Activated T-cell treated with anti-CD3 and anti-CD28 coated beads, Interleukin-2, amount 50 U/mL, for 4 hours (primary cell): ENCODE measurements around the gene NKG7. TPM values are rescaled to one million over a fixed set of nuclear protein-coding genes. Genes with fewer than 3 reads are reported as not detected.

Experiments used
- ATAC-seq, 2 donors: fragments of 200-7000 bp; cut with Tn5 transposase; one replicate each; pipeline ENCODE4 v1.10.0; 2021
- DNase-seq: peaks from one replicate; pipeline ENCODE4 v3.0.0-alpha.2; 2020
- H3K27me3 Mint-ChIP-seq: one replicate; pipeline ENCODE4 v1.8.0; 2021; ENCODE audit warnings: low read depth, mixed read lengths
- H3K36me3 Mint-ChIP-seq: one replicate; pipeline ENCODE4 v1.8.0; 2022; ENCODE audit warnings: mixed read lengths; ENCODE audit not compliant: insufficient read depth
- H3K4me1 Mint-ChIP-seq: one replicate; pipeline ENCODE4 v1.8.0; 2021; ENCODE audit warnings: low read depth, mixed read lengths
- H3K4me3 Mint-ChIP-seq: one replicate; pipeline ENCODE4 v1.8.0; 2021; ENCODE audit warnings: mild to moderate bottlenecking, moderate library complexity, mixed read lengths
- H3K9me3 Mint-ChIP-seq: one replicate; pipeline ENCODE4 v1.8.0; 2021; ENCODE audit warnings: mixed read lengths
- total RNA-seq, 3 donors: library from RNA; stranded (reverse); gene quantifications; one replicate each; pipeline ENCODE4 v1.2.1, GENCODE V29; 2021

NKG7 gene
- total RNA-seq, 3 donors from 2014 or later, result 146 to 232 (median 153) TPM

GRCh38 chr19:51372021-51372648 lies 319 bp downstream of the NKG7 start:
- ATAC-seq (no peak), DNase-seq (no peak)
- Mint-ChIP-seq H3K27me3 (no peaks in the 10 kb centered on the region), H3K9me3 (no peaks in the 10 kb centered on the region), H3K4me1 (peaks cover 79% of the 10 kb centered on the region), H3K36me3 (no peaks in the 10 kb centered on the region), H3K4me3 (peak overlapping the region; percentile 98)

DNA sequence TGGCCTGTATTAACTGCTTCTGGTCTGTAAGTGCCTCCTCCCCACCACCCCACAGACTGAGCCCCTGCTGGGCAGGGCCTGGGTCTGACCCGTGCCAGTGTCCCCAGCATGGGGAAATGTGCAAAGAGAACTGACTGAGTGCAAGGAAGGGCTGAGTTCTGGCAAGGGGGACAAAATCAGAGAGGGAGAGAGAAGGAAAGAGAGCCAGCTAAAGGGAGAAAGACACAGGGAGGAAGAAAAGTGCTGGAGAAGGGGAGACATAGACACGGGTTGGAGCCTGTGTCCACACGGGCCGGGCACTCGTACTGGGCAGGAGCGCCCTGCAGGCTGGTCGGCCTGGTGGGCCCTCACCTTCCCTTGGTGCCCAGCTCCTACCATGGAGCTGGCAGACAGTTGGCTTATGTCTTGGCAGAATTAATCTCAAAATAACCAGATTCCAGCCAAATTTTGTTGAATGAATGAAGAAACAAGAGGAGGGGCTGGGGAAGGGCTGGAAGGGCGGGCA lies 1.2 kb downstream of the NKG7 start:
- Mint-ChIP-seq H3K4me1 (peaks cover 78% of the 10 kb centered on the region), H3K36me3 (no peaks in the 10 kb centered on the region), H3K27me3 (no peaks in the 10 kb centered on the region), H3K9me3 (no peaks in the 10 kb centered on the region), H3K4me3 (peak overlapping the region; percentile 98)
- DNase-seq (no peak), ATAC-seq (no peak)

DNA sequence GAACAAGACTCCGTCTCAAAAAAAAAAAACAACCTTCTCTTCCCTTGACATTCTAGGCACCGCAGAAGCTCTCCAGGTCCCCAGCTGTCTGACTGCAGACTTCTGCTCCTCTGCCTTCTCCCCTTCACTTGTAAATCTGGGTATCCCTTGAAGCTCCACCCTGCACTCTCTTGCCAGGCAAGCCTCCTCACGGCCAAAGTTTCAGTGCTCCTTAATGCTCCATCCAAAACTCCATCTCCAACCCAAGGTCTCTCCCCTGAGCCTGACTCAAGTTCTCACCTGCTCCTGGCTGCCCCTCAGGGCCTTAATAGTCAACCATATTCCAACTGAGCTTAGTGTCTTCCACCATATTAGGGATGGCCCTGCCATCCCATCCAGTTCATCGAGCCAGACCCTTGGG lies 2.2 kb downstream of the NKG7 start:
- Mint-ChIP-seq H3K4me3 (peak overlapping the region; percentile 98), H3K9me3 (no peaks in the 10 kb centered on the region), H3K4me1 (peaks cover 74% of the 10 kb centered on the region), H3K27me3 (no peaks in the 10 kb centered on the region), H3K36me3 (no peaks in the 10 kb centered on the region)
- ATAC-seq, result no peak
- DNase-seq, result no peak

DNA sequence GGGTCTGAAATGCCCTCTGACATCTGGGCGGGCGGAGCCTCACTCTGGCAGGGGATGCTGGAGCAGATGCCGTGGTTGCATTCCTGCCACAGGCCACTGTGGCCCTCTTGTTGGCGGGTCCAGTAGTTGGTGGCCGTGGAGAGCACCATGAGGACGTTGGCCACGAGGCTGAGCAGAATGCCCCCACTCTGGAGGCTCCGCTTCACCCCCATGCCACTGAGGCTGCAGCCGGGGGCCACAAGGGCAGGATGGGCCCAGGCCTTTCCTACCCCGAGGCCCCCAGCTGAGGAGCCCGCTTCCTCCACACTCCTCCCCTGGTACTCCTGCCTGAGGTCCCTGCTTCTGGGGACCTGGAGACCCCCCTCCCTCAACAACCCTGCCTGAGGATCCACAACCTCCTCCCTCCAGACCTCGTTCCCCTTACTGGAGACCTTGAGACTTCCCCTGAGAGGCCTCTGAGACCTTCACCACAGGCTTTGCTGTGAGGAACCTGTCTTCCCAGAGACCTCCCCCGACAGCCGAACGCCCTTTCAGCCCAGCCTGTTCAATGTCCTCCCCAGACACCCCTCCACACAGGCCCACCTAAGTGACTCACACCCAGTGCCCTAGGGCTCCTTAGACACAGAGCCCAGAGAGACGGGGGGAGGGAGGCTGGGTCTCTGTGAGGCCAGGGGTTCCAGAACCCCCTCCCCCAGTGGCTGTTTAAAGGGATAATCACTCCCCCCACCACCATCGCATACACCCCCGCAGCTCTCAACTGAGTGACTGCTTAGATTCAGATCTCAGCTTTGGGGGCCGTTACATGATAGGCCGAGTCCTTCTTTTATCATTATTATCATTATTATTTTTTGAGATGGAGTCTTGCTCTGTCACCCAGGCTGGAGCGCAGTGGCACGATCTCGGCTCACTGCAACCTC lies 3.8 kb downstream of the NKG7 start, which contains the start of gene CLDND2:
Gene CLDND2, minus strand, starts transcription at position 638 of the 917 bp plus-strand sequence. Its CDS starts 426 bp downstream, at position 212.
- Mint-ChIP-seq H3K9me3 (no peaks in the 10 kb centered on the region), H3K4me3 (peak within 1 kb of the TSS; percentile 98), H3K36me3 (no peaks in the 10 kb centered on the region), H3K4me1 (peaks cover 70% of the 10 kb centered on the region), H3K27me3 (no peaks in the 10 kb centered on the region)
- DNase-seq, result peak; percentile 12
- no peak for ATAC-seq

GRCh38 chr19:51367565-51368365 lies 4.7 kb downstream of the NKG7 start:
- peak overlapping the region; percentile 98 for H3K4me3 Mint-ChIP-seq

DNA sequence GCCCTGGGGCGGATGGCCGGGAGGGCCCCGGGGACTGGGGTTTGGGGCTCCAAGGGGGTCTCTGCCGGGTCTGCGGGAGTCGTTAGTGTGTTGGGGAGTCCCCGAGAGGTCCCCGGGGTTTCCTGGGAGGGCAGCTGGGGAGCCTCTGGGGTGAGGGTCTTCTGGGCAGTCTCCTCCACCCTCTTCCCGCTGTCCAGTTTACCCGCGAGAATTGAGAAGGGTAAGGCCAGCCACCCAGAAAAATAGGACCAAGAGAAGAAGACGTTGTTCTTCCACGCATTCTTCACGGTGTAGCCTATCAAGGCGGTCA lies 5.2 kb downstream of the NKG7 start:
- H3K36me3 Mint-ChIP-seq, result no peaks in the 10 kb centered on the region
- DNase-seq, result no peak
- no peaks in the 10 kb centered on the region for H3K27me3 Mint-ChIP-seq
- H3K4me1 Mint-ChIP-seq, result peaks cover 68% of the 10 kb centered on the region
- no peak for ATAC-seq
- H3K4me3 Mint-ChIP-seq, result peak overlapping the region; percentile 98
- H3K9me3 Mint-ChIP-seq, result no peaks in the 10 kb centered on the region

More at GRCh38 chr19:51367565-51368365, 4.7 kb downstream of the NKG7 start:
- no peaks in the 10 kb centered on the region for H3K27me3 Mint-ChIP-seq
- peak; percentile 76 to 80 for ATAC-seq
- H3K4me1 Mint-ChIP-seq, result peaks cover 68% of the 10 kb centered on the region
- H3K36me3 Mint-ChIP-seq, result no peaks in the 10 kb centered on the region
- no peaks in the 10 kb centered on the region for H3K9me3 Mint-ChIP-seq
- peak; percentile 96 for DNase-seq

DNA sequence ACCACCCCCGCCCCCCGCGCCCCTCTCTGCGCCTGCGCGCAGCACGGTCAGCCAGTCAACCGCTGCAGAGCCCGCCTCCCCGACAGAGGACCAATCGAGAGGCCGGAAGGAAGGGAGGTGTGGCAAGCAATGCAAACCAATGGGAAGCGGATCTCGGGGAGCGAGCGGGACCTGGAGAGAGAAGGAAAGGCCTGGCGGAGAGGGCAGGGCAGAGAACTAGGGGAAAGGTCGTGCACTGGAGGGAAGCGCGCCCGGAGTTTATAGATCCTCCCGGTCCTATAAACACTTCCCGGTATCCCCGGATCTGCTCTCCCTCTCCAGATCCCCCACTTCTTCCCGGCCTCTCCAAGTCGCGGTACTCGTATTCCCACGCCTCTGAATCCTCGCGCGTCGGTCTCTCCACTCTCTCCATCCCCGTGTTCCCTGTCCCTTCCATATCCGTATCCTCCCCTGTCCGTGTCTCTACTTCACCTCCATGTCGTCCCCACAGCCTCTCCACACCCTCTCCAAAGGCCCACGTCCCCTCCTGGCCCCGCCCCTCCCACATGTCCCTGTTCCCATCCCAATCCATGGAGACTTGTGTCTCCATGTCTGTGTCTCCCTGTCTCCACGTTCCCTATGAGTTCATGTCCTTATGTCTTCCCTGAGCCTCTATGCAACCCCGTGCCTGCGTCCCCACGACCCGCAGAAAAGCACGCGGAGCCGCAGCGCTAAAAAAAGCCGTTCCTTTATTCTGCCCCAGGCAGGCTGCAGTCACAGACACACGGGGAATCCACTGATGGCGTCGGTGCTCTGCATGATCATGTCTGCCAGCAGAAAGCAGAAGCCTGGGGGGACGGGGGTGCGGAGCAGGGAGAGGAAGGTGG lies 5.8 kb downstream of the NKG7 start:
- no peaks in the 10 kb centered on the region for H3K36me3 Mint-ChIP-seq
- no peaks in the 10 kb centered on the region for H3K9me3 Mint-ChIP-seq
- DNase-seq, result peak; percentile 87
- peaks cover 67% of the 10 kb centered on the region for H3K4me1 Mint-ChIP-seq
- H3K4me3 Mint-ChIP-seq, result peak overlapping the region; percentile 98
- H3K27me3 Mint-ChIP-seq, result no peaks in the 10 kb centered on the region
- ATAC-seq, result peak; percentile 64 to 71

GRCh38 chr19:51365965-51366388 lies 6.5 kb downstream of the NKG7 start, which contains the start of gene ETFB:
Gene ETFB, minus strand, starts transcription at chr19:51366388. Its CDS starts 62 bp downstream, at chr19:51366326.
- DNase-seq, result no peak
- H3K9me3 Mint-ChIP-seq, result no peaks in the 10 kb centered on the region
- no peaks in the 10 kb centered on the region for H3K27me3 Mint-ChIP-seq
- H3K4me1 Mint-ChIP-seq, result peaks cover 60% of the 10 kb centered on the region
- H3K36me3 Mint-ChIP-seq, result no peaks in the 10 kb centered on the region
- H3K4me3 Mint-ChIP-seq, result peak within 1 kb of the TSS; percentile 98
- ATAC-seq, result no peak

GRCh38 chr19:51365211-51365964 lies 7.1 kb downstream of the NKG7 start:
- Mint-ChIP-seq H3K36me3 (no peaks in the 10 kb centered on the region), H3K4me1 (peaks cover 55% of the 10 kb centered on the region), H3K27me3 (no peaks in the 10 kb centered on the region), H3K9me3 (no peaks in the 10 kb centered on the region), H3K4me3 (peak overlapping the region; percentile 98)
- DNase-seq, result no peak
- ATAC-seq, result no peak

- ATAC-seq, result no peak
- H3K4me1 Mint-ChIP-seq, result peaks cover 51% of the 10 kb centered on the region
- H3K9me3 Mint-ChIP-seq, result no peaks in the 10 kb centered on the region
- no peaks in the 10 kb centered on the region for H3K27me3 Mint-ChIP-seq
- peak overlapping the region; percentile 68 for H3K4me3 Mint-ChIP-seq
- H3K36me3 Mint-ChIP-seq, result no peaks in the 10 kb centered on the region
- no peak for DNase-seq
Observed at GRCh38 chr19:51364200-51365106, 8.0 kb downstream of the NKG7 start.

GRCh38 chr19:51361239-51361638 lies 11.2 kb downstream of the NKG7 start:
- DNase-seq, result no peak
- no peak for ATAC-seq
- peaks cover 42% of the 10 kb centered on the region for H3K4me1 Mint-ChIP-seq
- no peak overlapping the region for H3K4me3 Mint-ChIP-seq
- H3K9me3 Mint-ChIP-seq, result no peaks in the 10 kb centered on the region
- H3K27me3 Mint-ChIP-seq, result no peaks in the 10 kb centered on the region
- peaks cover 2% of the 10 kb centered on the region for H3K36me3 Mint-ChIP-seq

GRCh38 chr19:51359294-51359693 lies 13.2 kb downstream of the NKG7 start:
- H3K4me3 Mint-ChIP-seq, result no peak overlapping the region
- no peak for DNase-seq
- H3K36me3 Mint-ChIP-seq, result peaks cover 2% of the 10 kb centered on the region
- no peaks in the 10 kb centered on the region for H3K9me3 Mint-ChIP-seq
- no peak for ATAC-seq
- H3K27me3 Mint-ChIP-seq, result no peaks in the 10 kb centered on the region
- peaks cover 44% of the 10 kb centered on the region for H3K4me1 Mint-ChIP-seq
